RWPE1 (cell line): Measurements from ENCODE around the gene TANC1.

Experiments
- CTCF ChIA-PET: fragments of 350-600 bp; sonication (Branson Sonifier 250); formaldehyde crosslinking; extraction: SDS; loops from one replicate; lab custom pipeline; 2021; lab: Yijun Ruan, JAX
- POLR2A ChIA-PET: fragments of 400-600 bp; formaldehyde crosslinking; extraction: SDS; loops from one replicate; lab custom pipeline; 2020; ENCODE audit warnings: antibody characterized with exemption; ENCODE audit not compliant: low non-redundant PET; lab: Yijun Ruan, JAX
- DNase-seq: peaks from one replicate; pipeline ENCODE4 v3.0.0; 2012; ENCODE audit warnings: low spot score
- H3K27ac ChIP-seq: fragments of 450-650 bp; 2 replicates; pipeline ENCODE4 v1.5.1; 2017
- TF ChIP-seq, protein P1 (sequence below): fragments of 450-650 bp; conservative IDR thresholded peaks from 2 replicates; pipeline ENCODE4 v1.5.1; 2017; ENCODE audit warnings: low read depth, mild to moderate bottlenecking

TANC1 gene

DNA sequence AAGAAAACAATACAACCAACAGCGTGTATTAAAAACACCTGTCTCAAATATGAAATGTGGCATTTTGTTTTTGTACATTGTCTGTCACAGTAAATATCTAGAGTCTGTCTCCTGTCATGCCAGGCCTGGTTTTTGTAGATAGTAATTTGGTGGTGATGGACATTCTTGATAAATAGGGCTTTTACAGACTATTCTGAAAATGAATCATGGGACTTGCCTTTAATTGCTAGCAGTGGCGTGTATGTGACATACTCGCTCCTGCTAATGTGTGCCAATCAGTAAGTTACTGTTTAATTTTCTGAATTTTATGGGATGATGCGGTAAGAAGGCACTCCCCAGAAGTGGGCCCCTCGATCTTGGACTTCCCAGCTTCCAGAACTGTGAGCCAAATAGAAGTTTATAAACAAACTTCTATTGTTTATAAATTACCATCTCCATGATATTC lies 83.7 kb downstream of the TANC1 start:
- TF ChIP-seq, protein P1, sequence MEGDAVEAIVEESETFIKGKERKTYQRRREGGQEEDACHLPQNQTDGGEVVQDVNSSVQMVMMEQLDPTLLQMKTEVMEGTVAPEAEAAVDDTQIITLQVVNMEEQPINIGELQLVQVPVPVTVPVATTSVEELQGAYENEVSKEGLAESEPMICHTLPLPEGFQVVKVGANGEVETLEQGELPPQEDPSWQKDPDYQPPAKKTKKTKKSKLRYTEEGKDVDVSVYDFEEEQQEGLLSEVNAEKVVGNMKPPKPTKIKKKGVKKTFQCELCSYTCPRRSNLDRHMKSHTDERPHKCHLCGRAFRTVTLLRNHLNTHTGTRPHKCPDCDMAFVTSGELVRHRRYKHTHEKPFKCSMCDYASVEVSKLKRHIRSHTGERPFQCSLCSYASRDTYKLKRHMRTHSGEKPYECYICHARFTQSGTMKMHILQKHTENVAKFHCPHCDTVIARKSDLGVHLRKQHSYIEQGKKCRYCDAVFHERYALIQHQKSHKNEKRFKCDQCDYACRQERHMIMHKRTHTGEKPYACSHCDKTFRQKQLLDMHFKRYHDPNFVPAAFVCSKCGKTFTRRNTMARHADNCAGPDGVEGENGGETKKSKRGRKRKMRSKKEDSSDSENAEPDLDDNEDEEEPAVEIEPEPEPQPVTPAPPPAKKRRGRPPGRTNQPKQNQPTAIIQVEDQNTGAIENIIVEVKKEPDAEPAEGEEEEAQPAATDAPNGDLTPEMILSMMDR = no peak
- no peak for DNase-seq
- ChIA-PET POLR2A (no interaction called here), CTCF (no interaction called here)
- H3K27ac ChIP-seq = no peak overlapping the region

DNA sequence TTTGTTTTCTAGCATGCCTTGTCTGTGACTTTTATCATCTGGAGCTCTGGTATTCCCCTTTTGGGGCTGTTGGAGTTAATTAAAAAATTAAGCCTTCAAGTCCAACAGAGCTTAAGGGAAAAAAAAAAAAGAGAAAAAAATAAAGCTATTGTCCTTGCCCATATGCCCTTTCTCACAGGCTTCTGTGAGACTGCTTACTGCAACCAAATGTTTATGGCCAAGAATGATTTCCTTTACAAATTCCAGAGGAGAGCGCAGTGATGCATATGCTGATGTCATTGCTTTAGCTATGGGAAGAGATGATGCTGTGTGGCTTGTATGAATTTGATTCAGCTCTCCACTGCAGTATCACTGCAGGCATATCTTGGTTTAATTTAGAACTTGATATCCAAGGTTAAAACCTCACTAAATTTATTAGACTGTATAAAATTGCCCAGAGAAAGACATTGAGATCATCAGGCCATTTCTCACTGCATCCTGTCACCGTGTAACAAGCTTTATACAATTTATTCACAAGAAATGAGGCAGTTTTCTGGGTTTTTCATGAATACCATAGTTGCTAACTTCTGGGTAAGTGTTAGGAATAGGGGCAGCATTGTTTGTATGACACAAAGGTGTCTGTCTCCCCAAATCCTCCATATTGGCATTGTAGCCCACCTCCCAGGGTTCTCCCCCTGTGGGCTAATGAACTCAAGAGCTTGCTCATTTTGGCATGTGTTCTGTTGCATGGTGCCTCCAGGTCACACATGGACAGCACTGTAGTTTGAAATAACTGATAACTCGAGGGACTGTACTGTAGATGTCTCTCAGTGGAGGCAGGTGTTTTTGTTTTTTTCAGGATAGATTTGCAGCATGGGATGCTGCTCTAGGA lies 85.0 kb downstream of the TANC1 start:
- TF ChIP-seq, protein P1 = no peak
- POLR2A ChIA-PET = no interaction called here
- H3K27ac ChIP-seq = no peak overlapping the region
- DNase-seq = no peak
- CTCF ChIA-PET = interaction anchor here (0.6 to 1.5 kb wide), 2 partner anchors 9 to 11 kb away, joined by 3 read pairs; no protein-coding TSS in a partner anchor

DNA sequence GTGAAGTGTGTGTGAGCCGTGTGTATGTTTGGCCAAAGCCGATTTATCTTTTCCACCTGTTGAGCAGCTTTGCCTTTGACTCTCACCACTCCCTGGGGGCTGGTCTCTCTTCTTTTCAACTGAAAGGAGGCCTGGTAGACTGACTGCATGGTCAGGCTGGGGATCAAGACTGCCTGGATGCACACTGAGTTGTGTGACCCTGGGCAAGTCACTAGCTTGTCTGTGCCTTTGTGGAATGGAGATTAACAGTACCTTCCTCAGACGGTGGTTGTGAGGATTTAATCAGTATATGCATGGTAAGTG lies 85.5 kb downstream of the TANC1 start:
- ChIA-PET CTCF (interaction anchor here (0.6 to 1.5 kb wide), 2 partner anchors 9 to 12 kb away, joined by 3 read pairs; no protein-coding TSS in a partner anchor), POLR2A (no interaction called here)
- DNase-seq = no peak
- H3K27ac ChIP-seq = no peak overlapping the region
- TF ChIP-seq, protein P1 = no peak

DNA sequence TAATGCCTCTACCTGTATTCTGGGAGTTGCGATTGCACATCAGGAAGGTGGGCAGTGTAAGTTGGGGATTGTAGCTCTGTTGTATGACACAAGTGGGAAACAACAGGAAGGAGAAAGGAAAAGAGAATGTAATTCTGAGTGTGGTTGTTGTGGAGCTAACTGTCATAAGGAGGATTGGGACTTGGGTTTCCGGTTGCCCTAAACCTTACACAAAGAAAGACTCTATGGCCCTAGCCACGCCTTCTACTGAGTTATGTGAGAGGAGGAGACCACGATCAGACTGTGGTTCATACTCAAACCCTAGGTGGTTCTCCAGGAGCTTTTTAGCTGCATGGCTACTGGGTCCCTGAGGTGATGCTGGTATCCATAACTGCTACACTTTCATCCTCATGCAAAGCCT lies 86.5 kb downstream of the TANC1 start:
- TF ChIP-seq, protein P1 = no peak
- H3K27ac ChIP-seq = no peak overlapping the region
- ChIA-PET CTCF (no interaction called here), POLR2A (no interaction called here)
- no peak for DNase-seq

DNA sequence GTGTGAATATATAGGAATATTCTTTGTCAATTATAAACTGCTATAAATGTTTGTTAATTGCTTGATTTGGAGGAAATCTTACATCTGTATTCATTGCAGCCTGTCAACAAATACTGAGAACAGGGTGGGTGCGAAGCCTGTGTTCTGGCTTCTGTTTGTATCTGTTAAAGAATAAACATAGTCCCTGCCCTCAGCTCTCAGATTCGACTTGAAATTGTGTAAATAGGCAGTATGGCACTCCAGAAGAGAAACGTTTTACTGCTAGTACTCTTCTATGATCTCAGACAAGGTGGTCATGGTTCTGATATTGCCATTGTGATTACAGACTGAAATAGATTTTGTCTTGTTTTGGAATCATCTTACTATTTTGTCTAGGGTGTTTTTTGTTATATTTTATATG lies 92.1 kb downstream of the TANC1 start:
- CTCF ChIA-PET = no interaction called here
- H3K27ac ChIP-seq = no peak overlapping the region
- DNase-seq = no peak
- TF ChIP-seq, protein P1 = no peak
- POLR2A ChIA-PET = no interaction called here

DNA sequence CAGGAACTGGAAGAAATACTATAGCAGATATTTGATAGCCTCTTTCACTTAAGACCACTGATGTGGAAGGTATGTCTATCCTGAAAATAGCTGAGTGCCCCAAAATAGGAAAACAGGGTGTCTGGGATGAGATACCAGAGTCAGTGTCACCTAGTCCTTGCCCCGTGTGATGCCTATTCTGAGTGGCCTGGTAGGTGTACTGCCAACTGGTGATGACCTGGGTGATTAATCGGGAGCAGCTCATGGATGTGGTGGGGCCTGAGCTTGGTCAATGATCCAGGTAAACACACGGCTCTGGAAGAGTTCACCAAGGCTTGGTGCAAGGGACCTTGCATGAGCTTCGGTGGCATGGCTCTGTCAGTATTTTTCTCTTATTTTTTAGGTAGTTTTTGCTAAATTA lies 95.2 kb downstream of the TANC1 start:
- DNase-seq = no peak
- ChIA-PET POLR2A (no interaction called here), CTCF (interaction anchor here (0.6 kb wide), 1 partner anchor 125 kb away, joined by 3 read pairs; no protein-coding TSS in a partner anchor)
- peak overlapping the region; percentile 50 for H3K27ac ChIP-seq
- TF ChIP-seq, protein P1 = no peak
